H1 (cell line): Measurements from ENCODE around the gene UNC5B.

Source experiments
- CTCF ChIP-seq, 3 experiments: IDR thresholded peaks; 1 replicate in 2 of 3; 2 replicates in 1 of 3; pipeline versions ENCODE4 v1.5.1 to v1.6.1; 2011; ENCODE audit warnings: low read length in 3 of 3, mild to moderate bottlenecking in 3 of 3, inconsistent platforms in 2 of 3, low read depth in 1 of 3, moderate library complexity in 1 of 3; ENCODE audit not compliant: insufficient read depth in 1 of 3; ENCODE audit errors: control extremely low read depth in 1 of 3
- EP300 ChIP-seq, 2 experiments: IDR thresholded peaks; 1 replicate in 1 of 2; 2 replicates in 1 of 2; pipeline ENCODE4 v1.6.1; 2011 to 2012; ENCODE audit warnings: low read depth in 2 of 2, low read length in 2 of 2, mild to moderate bottlenecking in 2 of 2, borderline replicate concordance in 1 of 2, inconsistent platforms in 1 of 2, moderate library complexity in 1 of 2
- EZH2 ChIP-seq: fragments of 200-600 bp; sonication (generic); IDR thresholded peaks from 2 replicates; pipeline ENCODE4 v1.7.1; 2012; ENCODE audit warnings: low read depth, mild to moderate bottlenecking, moderate library complexity, low read length, inconsistent platforms; ENCODE audit not compliant: severe bottlenecking
- FOSL1 ChIP-seq: IDR thresholded peaks from 2 replicates; pipeline ENCODE4 v1.6.1; 2011; ENCODE audit warnings: mild to moderate bottlenecking, low read depth, low read length, moderate library complexity; ENCODE audit not compliant: insufficient read depth
- MAX ChIP-seq: IDR thresholded peaks from 2 replicates; pipeline ENCODE4 v1.6.1; 2012; ENCODE audit warnings: inconsistent platforms
- PHF8 ChIP-seq: fragments of 200-600 bp; sonication (generic); conservative IDR thresholded peaks from 2 replicates; pipeline ENCODE4 v1.7.1; 2012; ENCODE audit warnings: low read depth, mild to moderate bottlenecking, inconsistent platforms, low read length, moderate library complexity
- POLR2A ChIP-seq, 2 experiments: IDR thresholded peaks; 1 replicate in 1 of 2; 2 replicates in 1 of 2; pipeline ENCODE4 v1.6.1; 2011; ENCODE audit warnings: low read depth in 2 of 2, low read length in 2 of 2, mild to moderate bottlenecking in 2 of 2; ENCODE audit errors: control extremely low read depth in 1 of 2
- SUZ12 ChIP-seq: fragments of 200-600 bp; sonication (generic); IDR thresholded peaks from 2 replicates; pipeline ENCODE4 v1.6.1; 2012; ENCODE audit warnings: mild to moderate bottlenecking, inconsistent platforms, low read length, moderate library complexity, mixed read lengths
- TAF1 ChIP-seq: IDR thresholded peaks from 2 replicates; pipeline ENCODE4 v1.6.1; 2011; ENCODE audit warnings: mild to moderate bottlenecking, low read depth, low read length
- TCF12 ChIP-seq: IDR thresholded peaks from 2 replicates; pipeline ENCODE4 v1.6.1; 2011; ENCODE audit warnings: low read depth, mild to moderate bottlenecking, low read length

GRCh38 chr10:71218651-71219050, 6.3 kb downstream of the UNC5B start:
- TF ChIP-seq CTCF (IDR thresholded peaks at IDR 0.05; ENCODE audit: control extremely low read depth in 1 of 3, insufficient read depth in 1 of 3, low read depth in 1 of 3, low read length in 3 of 3) (no peak), FOSL1 (no peak), EP300 (IDR thresholded peaks at IDR 0.05; ENCODE audit: borderline replicate concordance in 1 of 2, low read depth in 2 of 2, low read length in 2 of 2) (no peak), MAX (no peak), SUZ12 (no peak), TAF1 (no peak), EZH2 (no peak), PHF8 (no peak), POLR2A (IDR thresholded peaks at IDR 0.05; ENCODE audit: control extremely low read depth in 1 of 2, low read depth in 2 of 2, low read length in 2 of 2) (no peak), TCF12 (no peak)
